Measurements from ENCODE around the gene AK4. TPM values are rescaled to one million over a fixed set of nuclear protein-coding genes. Genes with fewer than 3 reads are reported as not detected.
A peak's percentile ranks its signal among the peaks of the same experiment; 100 is the strongest.
"Not testable (repeated sequence)": the region's sequence is repeated elsewhere in the genome, so short reads cannot be mapped to it uniquely, and the experiment has no call there.

AK4 gene
- total RNA-seq, 1 experiment from 2014 or later: 5.5 TPM

- Histone ChIP-seq H3K4me3 (ENCODE audit: low read depth, low read length, poor library complexity, severe bottlenecking) (no peak overlapping the region), H3K27me3 (replicated peaks; ENCODE audit: insufficient read depth, low read depth, low read length, poor library complexity) (no peaks in the 10 kb centered on the region), H3K9me3 (ENCODE audit: low read depth, low read length, poor library complexity, severe bottlenecking) (no peaks in the 10 kb centered on the region), H3K4me1 (ENCODE audit: insufficient read depth, low read length, poor library complexity, severe bottlenecking) (no peaks in the 10 kb centered on the region), H3K27ac (ENCODE audit: low read depth, low read length, poor library complexity, severe bottlenecking) (no peak overlapping the region), H3K36me3 (ENCODE audit: insufficient read depth, low read length, poor library complexity, severe bottlenecking) (no peaks in the 10 kb centered on the region)
- no peak for DNase-seq (ENCODE audit: low spot score)
- intact Hi-C loops (cut with micrococcal nuclease; ENCODE audit: unreplicated experiment): loop anchor here (10.0 kb wide), 1 partner anchor 1012 kb away; no protein-coding TSS in a partner anchor
- ChIA-PET POLR2A (ENCODE audit: low non-redundant PET) (interaction anchor here (0.5 kb wide), 1 partner anchor 163 kb away, joined by 5 read pairs; no protein-coding TSS in a partner anchor), CTCF (no interaction called here)
- no TSS peak for BruUV-seq (replicated peaks)
- TF ChIP-seq CTCF (conservative IDR thresholded peaks at IDR 0.05; ENCODE audit: low read depth, low read length): no peak
- TF ChIP-seq EZH2 (IDR thresholded peaks at IDR 0.05; ENCODE audit: borderline replicate concordance, low read depth, low read length, poor library complexity, severe bottlenecking): no peak
These were observed 84.5 kb downstream of the AK4 start for GRCh38 chr1:65232461-65232990.

- H3K4me1 ChIP-seq (ENCODE audit: insufficient read depth, low read length, poor library complexity, severe bottlenecking): no peaks in the 10 kb centered on the region
- no peaks in the 10 kb centered on the region for H3K9me3 ChIP-seq (ENCODE audit: low read depth, low read length, poor library complexity, severe bottlenecking)
- H3K27me3 ChIP-seq (replicated peaks; ENCODE audit: insufficient read depth, low read depth, low read length, poor library complexity): no peaks in the 10 kb centered on the region
- no peak overlapping the region for H3K27ac ChIP-seq (ENCODE audit: low read depth, low read length, poor library complexity, severe bottlenecking)
- BruUV-seq (replicated peaks): no TSS peak
- intact Hi-C loops (cut with micrococcal nuclease; ENCODE audit: unreplicated experiment): loop anchor here (10.0 kb wide), 1 partner anchor 1011 kb away; no protein-coding TSS in a partner anchor
- no peak for TF ChIP-seq CTCF (conservative IDR thresholded peaks at IDR 0.05; ENCODE audit: low read depth, low read length)
- TF ChIP-seq EZH2 (IDR thresholded peaks at IDR 0.05; ENCODE audit: borderline replicate concordance, low read depth, low read length, poor library complexity, severe bottlenecking): no peak
- no peak for DNase-seq (ENCODE audit: low spot score)
- POLR2A ChIA-PET (ENCODE audit: low non-redundant PET): no interaction called here
- H3K4me3 ChIP-seq (ENCODE audit: low read depth, low read length, poor library complexity, severe bottlenecking): no peak overlapping the region
- no peaks in the 10 kb centered on the region for H3K36me3 ChIP-seq (ENCODE audit: insufficient read depth, low read length, poor library complexity, severe bottlenecking)
- CTCF ChIA-PET: no interaction called here
These were observed 85.8 kb downstream of the AK4 start for GRCh38 chr1:65233782-65234181.

GRCh38 chr1:65235867-65236805 is 88.1 kb downstream of the AK4 start:
- TF ChIP-seq CTCF (conservative IDR thresholded peaks at IDR 0.05; ENCODE audit: low read depth, low read length) (peak; percentile 73), EZH2 (IDR thresholded peaks at IDR 0.05; ENCODE audit: borderline replicate concordance, low read depth, low read length, poor library complexity, severe bottlenecking) (no peak)
- DNase-seq (ENCODE audit: low spot score): peak; percentile 61

GRCh38 chr1:65237088-65237487 is 89.1 kb downstream of the AK4 start:
- H3K27ac ChIP-seq (ENCODE audit: low read depth, low read length, poor library complexity, severe bottlenecking); H3K36me3 ChIP-seq (ENCODE audit: insufficient read depth, low read length, poor library complexity, severe bottlenecking); H3K27me3 ChIP-seq (replicated peaks; ENCODE audit: insufficient read depth, low read depth, low read length, poor library complexity); H3K9me3 ChIP-seq (ENCODE audit: low read depth, low read length, poor library complexity, severe bottlenecking); H3K4me1 ChIP-seq (ENCODE audit: insufficient read depth, low read length, poor library complexity, severe bottlenecking); BruUV-seq (replicated peaks); H3K4me3 ChIP-seq (ENCODE audit: low read depth, low read length, poor library complexity, severe bottlenecking); DNase-seq (ENCODE audit: low spot score); POLR2A ChIA-PET (ENCODE audit: low non-redundant PET): not testable (repeated sequence)
- CTCF ChIA-PET: interaction anchor here (0.8 to 1.6 kb wide), 2 partner anchors 21 to 451 kb away, joined by 3 to 6 read pairs; no protein-coding TSS in a partner anchor
- intact Hi-C loops (cut with micrococcal nuclease; ENCODE audit: unreplicated experiment): loop anchor here (5.0 to 10.0 kb wide), 2 partner anchors 450 to 1008 kb away; no protein-coding TSS in a partner anchor

More at GRCh38 chr1:65235867-65236805, 88.1 kb downstream of the AK4 start:
- no peaks in the 10 kb centered on the region for H3K4me1 ChIP-seq (ENCODE audit: insufficient read depth, low read length, poor library complexity, severe bottlenecking)
- H3K27me3 ChIP-seq (replicated peaks; ENCODE audit: insufficient read depth, low read depth, low read length, poor library complexity): no peaks in the 10 kb centered on the region
- H3K36me3 ChIP-seq (ENCODE audit: insufficient read depth, low read length, poor library complexity, severe bottlenecking): no peaks in the 10 kb centered on the region
- ChIA-PET CTCF (interaction anchor here (0.6 to 1.6 kb wide), 5 partner anchors 19 to 582 kb away, joined by 3 to 6 read pairs (median 3); no protein-coding TSS in a partner anchor), POLR2A (ENCODE audit: low non-redundant PET) (interaction anchor here (0.6 kb wide), 2 partner anchors 20 to 111 kb away, joined by 3 read pairs; no protein-coding TSS in a partner anchor)
- BruUV-seq (replicated peaks): no TSS peak
- intact Hi-C loops (cut with micrococcal nuclease; ENCODE audit: unreplicated experiment): loop anchor here (5.0 to 10.0 kb wide), 2 partner anchors 451 to 1009 kb away; no protein-coding TSS in a partner anchor
- H3K27ac ChIP-seq (ENCODE audit: low read depth, low read length, poor library complexity, severe bottlenecking): no peak overlapping the region
- no peaks in the 10 kb centered on the region for H3K9me3 ChIP-seq (ENCODE audit: low read depth, low read length, poor library complexity, severe bottlenecking)
- no peak overlapping the region for H3K4me3 ChIP-seq (ENCODE audit: low read depth, low read length, poor library complexity, severe bottlenecking)
